ENCODE measurements around the gene TSPAN13.

Gene TSPAN13

DNA sequence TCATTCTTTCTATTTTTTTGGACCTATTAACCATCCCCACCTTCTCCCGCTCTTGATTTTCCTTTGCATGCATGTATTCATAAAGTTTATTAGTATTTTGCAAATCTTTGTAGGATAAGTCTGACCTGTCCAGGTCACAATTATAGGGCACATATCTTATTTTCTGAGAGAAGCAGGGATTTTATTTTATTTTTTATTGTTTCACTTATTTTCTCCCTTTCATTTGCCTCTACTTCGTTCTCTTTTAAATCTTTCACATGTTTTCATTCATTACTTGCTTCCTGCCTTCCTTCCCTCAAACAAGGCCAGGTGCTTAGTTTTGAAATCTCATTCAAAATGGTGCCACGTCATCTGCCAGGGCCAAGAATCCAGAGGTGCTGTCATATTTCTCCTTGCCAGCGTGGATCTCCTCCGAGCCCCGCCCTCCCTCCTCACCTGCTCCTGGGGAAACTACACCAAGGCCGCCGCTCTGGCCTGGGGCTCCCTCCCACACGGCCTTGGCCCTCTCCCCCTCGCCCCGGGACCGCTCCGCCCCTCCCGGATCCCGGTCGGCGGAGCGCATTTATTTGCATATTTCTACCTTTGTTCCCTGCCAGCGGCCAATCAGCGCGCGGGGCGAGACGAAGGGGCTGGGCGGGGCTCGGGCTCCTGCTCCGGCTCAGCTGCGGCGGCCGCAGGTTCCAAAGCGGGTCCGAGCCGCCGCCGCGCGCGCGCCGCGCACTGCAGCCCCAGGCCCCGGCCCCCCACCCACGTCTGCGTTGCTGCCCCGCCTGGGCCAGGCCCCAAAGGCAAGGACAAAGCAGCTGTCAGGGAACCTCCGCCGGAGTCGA, at the start of gene TSPAN13:
TSPAN13 (plus strand) TSS at position 654 of the 830 bp plus-strand sequence. CDS start 213 bp downstream, outside the sequence.
- peak; percentile 94 for DNase-seq

DNA sequence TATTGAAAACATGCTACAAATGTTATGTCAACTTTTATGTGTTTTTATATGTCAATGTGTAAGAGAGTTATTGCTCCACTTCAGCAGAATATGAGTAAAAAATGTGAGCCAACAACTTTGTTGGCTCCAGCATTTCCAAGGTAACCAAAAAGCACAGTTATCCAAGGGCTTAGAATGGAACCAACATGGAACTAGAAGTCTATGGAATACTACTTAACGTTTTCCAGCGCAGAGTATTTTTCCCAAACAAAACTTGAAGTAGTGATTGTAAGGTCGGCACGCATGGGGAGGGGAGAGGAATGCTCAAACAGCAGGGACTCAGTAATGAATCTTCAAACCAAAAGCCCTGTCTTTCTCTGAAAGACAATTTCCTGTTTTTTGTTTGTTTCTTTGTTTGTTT, 45.0 kb upstream of the TSPAN13 start:
- DNase-seq, result no peak

DNA sequence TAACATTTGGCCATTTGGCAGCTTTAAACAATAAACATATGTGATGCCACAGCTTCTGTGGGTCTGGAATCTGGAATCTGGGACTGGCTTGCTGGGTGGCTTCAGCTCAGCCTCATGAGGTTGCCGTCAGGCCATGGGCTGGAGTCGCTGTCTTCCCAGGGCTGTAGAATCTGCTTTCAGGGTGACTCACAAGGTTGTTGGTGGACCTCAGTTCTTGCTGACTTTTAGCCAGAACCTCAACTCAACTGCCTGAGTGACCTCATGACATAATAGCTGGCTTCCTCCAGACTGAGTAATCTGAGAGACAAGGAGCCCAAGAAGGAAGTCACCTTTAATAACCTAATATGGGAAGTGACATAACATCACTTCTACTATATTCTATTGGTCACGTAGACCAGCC, 44.6 kb upstream of the TSPAN13 start:
- DNase-seq, result peak; percentile 89

DNA sequence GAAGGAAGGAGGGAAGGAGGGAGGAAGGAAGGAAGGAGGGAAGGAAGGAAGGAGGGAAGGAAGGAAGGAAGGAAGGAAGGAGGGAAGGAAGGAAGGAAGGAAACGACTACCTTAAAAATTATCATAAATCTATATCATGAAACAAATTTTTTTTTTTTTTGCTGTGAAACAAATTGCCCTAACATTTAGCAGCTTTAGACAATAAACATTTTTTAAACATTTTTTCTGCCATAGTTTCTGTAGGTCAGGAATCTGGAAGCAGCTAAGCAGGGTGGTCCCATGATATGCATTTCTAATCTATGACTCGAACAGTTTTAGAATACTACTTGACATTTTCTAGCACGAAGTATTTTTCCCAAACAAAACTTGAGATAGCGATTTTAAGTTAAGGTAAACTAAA, 42.9 kb upstream of the TSPAN13 start:
- no peak for DNase-seq

GRCh38 chr7:16711730-16712129, 41.8 kb upstream of the TSPAN13 start:
- no peak for DNase-seq

GRCh38 chr7:16712916-16713315, 40.6 kb upstream of the TSPAN13 start:
- DNase-seq, result no peak

DNA sequence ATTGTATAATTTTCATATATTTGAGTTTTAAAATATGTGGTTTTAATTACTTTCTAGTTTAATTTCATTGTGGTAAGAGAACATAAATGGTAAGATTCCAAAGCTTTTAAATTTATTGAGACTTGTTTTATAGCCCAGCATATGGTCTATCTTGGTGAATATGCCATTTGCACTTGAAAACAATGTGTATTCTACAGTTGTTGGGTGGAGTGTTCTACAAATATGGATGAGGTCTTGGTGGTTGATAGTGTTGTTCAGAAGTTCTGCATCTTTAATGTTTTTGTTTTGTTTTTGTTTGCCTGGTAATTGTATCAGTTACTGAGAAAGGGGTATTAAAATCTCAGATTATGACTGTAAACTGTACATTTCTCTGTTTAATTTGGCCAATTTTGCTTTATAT, 37.6 kb upstream of the TSPAN13 start:
- DNase-seq, result no peak

DNA sequence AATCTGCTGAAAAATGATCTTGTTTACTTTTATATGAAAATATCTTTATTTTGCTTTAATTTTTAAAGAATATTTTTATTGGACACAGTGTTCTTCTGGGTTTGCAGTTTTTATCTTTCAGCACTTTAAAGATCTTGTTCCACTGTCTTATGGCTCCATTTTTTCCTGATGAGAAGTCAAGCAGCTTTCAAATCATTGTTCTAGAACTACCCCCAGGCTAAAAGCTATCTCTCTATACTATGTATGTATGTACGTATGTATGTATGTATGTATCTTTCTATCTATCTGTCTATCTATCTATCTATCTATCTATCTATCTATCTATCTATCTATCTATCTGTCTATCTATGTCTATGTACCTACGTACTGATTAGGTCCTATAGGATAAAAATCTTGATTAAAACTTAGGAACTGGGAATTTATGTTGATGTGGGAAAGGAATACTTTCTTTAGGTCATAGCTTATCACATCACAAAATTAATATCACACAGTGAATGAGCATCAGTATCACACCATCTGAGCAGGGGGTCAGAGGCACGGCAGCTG, 35.4 kb upstream of the TSPAN13 start:
- no peak for DNase-seq

- peak; percentile 77 for DNase-seq
Measured at GRCh38 chr7:16719699-16720098, 33.9 kb upstream of the TSPAN13 start.

- DNase-seq, result no peak
Measured at GRCh38 chr7:16721541-16721940, 32.0 kb upstream of the TSPAN13 start.

DNA sequence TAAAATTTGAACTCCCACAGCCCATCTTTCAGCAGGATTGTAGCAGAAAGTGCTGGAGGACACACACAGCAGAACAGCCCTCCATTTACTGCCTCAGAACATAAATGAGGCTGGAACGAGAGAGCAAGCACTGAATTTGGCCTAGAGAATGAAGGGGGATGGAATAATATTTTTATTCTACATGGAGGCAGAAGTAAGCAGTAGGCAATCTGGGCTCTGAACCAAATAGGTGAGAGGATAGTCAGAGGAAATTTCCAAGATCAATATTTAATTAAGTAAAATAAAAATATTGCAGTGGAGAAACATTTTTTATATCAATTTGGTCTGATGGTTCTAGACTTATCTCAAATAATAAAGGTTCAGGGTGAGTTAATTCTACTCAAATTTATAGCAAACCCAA, 29.2 kb upstream of the TSPAN13 start:
- no peak for DNase-seq

- DNase-seq, result no peak
Measured at GRCh38 chr7:16726189-16726588, 27.4 kb upstream of the TSPAN13 start.

DNA sequence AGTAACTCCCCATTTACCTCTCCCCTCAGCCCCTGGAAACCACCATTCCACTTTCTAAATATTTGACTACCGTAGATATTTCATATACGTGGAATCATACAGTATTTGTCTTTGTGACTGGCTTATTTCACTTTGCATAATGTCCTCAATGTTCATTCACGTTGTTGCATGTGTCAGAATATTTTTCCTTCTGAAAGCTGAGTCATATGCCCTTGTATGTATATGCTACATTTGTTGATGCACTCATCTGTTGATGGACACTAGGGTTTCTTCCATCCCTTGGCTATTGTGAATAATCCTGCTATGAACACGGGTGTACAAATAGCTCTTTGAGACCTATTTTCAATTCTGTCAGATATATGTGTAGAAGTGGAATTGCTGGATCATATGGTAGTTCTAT, 25.8 kb upstream of the TSPAN13 start:
- no peak for DNase-seq

DNA sequence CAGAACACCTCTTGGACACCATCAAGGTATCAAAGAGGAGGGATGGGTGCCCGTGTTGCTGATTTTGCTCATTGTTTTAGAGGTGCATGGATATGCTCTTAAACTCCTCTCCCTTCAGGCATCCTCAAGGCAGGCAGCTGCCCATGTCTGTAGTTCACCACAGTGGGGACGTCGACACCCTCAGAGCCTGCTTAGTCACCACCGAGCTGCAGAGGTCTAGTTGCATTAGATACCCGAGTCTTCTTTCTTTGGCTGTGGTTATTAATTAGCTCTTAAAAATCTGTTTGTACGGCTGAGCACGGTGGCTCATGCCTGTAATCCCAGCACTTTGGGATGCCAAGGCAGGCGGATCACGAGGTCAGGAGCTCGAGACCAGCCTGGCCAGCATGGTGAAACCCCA, 24.7 kb upstream of the TSPAN13 start:
- no peak for DNase-seq

DNA sequence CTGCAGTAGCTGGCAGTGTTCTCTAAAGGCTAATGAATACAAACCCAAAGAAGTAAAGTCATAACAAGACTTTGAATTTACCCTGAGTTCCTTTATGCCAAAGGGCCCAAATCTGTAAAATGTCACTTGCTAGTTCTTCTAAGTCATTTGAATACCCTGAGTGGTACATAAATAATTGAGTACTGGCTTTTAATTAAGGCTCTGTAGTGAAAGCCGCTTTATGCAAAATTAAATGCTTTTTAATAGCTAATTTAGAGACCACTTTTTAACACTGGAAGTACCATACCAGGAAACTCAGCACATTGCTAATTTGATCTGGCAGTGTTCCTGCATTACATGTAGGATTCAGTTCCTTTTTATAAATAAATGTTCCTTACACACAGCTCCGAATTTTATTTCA, 24.0 kb upstream of the TSPAN13 start:
- no peak for DNase-seq

DNA sequence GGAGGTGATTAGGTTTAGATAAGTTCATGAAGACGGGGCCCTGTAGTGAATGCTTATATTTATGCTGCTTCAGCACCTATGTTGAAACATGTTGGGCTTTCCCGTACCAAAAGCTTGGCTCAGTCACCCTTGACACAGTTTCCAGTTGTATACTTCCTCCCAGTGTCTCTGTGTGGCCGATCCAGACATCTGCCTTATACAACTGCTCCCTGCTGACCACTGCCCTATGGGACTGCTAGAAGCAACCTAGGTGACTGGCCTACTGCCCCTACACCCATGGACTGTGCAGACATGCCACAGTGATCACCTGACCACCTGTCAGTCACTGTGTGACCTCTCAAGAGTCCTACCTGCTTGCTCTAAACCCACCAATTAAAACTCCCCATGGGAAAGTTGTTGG, 22.6 kb upstream of the TSPAN13 start:
- no peak for DNase-seq

DNA sequence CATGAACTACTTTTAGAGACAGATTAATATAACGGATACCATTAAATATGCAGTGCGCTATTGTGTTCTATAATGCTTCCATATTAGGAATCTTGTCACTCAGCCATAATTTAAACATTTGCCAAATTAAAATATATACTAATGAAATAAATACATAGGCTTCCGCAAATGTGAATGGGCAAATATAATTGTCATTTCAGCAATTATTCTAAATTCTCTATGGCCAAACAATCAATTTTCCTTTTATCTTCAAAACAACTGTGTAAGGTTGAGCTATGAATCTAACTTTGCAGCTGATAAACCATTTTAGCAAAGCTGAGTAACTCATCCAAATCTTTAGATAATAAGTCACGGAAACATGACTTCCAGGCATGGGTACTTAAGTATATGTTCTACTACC, 20.7 kb upstream of the TSPAN13 start:
- DNase-seq, result no peak

DNA sequence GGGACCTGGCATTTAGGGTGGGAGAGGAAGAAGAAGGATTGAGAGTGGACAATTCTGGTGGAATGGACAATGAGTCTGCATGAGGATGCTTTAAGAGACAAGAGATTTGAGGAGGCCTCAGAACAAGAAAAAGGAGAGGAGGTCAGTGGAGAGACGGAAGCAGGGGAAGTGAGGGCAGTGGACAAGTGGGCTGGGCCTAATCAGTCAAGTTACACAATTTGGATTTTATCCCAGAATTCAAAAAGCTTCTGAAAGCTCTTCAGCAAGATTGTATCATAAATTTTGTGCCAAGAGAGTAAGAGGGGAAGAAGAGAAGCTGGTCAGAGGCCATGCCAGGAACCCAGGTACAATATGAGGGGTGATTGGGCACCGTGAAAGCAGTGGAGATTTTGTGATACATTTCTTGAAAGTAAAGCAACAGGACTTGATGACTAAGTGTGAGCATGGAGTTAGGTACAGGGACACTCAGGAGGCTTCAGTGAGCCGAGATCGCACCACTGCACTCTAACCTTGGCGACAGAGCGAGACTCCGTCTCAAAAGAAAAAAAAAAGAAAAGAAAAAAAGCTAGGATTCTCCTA, 19.3 kb upstream of the TSPAN13 start:
- DNase-seq, result peak; percentile 68

DNA sequence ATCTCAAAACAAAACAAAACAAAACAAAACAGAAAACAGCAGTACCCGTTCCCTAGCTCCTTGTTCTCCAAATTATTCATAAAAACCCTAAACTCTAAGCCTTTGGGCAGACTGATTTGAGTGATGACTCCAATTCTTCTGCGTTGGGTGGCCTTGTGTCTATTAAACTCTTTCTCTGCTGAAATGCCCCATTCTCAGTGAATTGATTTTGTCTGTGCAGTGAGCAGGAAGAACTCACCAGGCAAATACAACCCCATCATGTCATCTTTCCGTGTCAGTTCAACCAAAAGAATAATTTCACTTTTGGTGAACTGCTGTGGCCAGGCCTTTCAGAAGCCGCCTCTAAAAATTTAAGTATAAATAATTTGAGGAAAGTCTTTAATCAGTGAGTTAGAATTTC, 18.5 kb upstream of the TSPAN13 start:
- no peak for DNase-seq

DNA sequence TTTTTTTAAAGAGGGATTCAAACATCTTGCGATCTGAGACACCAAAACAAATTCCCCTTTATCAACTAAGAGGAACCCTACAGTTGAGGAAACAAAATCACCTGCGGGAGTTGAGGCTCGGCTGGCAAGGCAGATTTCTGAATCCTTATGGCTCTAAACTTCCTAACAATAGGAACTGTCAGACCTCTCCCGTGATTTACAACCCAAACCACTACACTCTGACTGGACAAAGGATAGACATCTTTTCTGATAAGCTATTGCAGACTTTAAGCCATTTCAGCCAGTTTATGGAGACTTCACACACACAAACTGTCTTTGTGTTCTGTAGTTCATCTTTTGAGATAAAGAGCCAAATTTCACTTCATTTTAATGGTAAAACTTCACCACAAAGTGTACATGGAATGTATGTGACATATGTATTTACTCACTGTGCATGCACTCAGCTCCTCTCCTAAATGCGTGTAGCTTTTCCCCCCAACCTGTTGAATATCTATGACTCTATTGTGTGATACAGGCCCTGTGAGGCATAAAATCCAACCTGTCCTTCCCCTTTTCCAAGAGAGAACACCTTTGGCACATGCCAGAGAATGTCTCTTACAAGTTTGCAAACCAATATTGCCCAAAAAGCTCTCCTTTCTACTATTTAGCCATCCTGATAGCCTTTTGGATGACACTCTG, 15.4 kb upstream of the TSPAN13 start:
- no peak for DNase-seq

GRCh38 chr7:16739863-16740622, 13.5 kb upstream of the TSPAN13 start:
- peak; percentile 100 for DNase-seq

DNA sequence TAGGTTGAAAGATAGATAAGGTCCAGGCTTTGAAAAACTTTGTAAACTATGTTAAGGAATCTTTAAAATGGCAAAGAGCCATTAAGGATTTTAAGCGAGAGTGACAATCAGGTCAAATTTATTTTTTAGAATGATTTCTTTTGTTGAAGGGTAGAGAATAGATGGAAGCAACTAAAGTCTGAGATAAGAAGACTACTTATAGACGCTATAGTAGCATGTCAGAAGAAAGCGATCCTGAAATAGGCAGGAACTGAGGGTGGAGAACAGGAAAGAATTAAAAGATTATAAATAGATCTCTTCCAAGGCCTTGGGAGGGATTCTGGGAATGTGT, 13.0 kb upstream of the TSPAN13 start:
- no peak for DNase-seq

GRCh38 chr7:16740996-16741395, 12.6 kb upstream of the TSPAN13 start:
- DNase-seq, result no peak

Data from NCI-H226 (cell line).